Epidermal melanocyte (primary cell): ENCODE results near the gene ACLY.
"Not testable (repeated sequence)": the region's sequence is repeated elsewhere in the genome, so short reads cannot be mapped to it uniquely, and the experiment has no call there.

Source experiments
- DNase-seq: peaks from one replicate; pipeline ENCODE4 v3.0.0; 2011; ENCODE audit warnings: low spot score; ENCODE audit not compliant: insufficient read length

ACLY gene

GRCh38 chr17:41912925-41913324 lies 5.8 kb downstream of the ACLY start:
- DNase-seq: no peak

- no peak for DNase-seq
Observed at GRCh38 chr17:41910701-41911391, 7.9 kb downstream of the ACLY start.

- no peak for DNase-seq
Observed at GRCh38 chr17:41909088-41909487, 9.7 kb downstream of the ACLY start.

GRCh38 chr17:41907633-41908539 lies 10.9 kb downstream of the ACLY start:
- no peak for DNase-seq

- DNase-seq: no peak
Observed at GRCh38 chr17:41907185-41907556, 11.6 kb downstream of the ACLY start.

GRCh38 chr17:41906465-41907184 lies 12.1 kb downstream of the ACLY start:
- no peak for DNase-seq

DNA sequence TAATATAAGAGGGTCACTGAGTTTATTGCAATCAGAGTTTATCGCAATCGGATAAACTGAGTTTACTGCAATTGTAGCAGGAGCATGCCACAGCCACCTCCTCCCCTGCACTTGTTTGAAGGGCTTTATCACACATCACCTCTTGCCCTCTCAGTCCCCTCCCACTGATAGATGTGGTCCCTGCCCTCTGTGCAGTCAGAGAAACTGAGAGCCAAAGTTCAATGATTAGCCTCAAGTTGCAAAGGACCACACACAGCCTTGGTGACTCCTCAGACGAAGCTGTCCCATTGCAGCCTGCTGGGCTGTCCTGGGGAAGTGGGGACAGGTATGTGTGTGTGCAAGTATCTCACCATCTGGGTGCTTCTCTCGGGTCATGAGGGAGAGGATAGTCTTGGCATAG lies 13.6 kb downstream of the ACLY start:
- no peak for DNase-seq

DNA sequence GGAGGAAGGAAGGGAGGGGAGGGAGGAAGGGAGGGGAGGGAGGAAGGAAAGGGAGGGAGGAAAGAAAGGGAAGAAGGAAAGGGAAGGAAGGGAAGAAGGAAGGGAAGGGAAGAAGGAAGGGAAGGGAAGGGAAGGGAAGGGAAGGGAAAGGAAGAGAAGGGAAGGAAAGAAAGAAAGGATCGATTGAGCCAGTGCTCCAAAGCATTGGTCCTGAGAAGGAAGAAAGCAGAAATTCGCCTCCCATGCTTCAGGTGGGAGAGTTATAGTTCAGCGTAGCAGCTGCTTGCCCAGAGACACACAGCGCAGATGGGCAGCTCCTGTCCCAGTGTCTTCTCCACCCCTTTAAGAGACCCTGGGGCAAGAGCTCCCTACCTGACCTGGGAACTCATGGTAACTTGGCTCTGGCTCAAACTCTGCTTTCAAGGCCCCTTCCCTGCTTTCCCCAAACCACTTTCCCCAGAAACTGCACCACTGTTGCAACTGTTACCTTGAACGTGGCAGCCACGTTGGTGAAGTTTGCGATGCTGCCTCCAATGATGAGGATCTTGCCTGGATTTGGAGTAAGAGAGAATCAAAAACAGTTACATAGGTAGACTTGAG lies 14.4 kb downstream of the ACLY start:
- no peak for DNase-seq

DNA sequence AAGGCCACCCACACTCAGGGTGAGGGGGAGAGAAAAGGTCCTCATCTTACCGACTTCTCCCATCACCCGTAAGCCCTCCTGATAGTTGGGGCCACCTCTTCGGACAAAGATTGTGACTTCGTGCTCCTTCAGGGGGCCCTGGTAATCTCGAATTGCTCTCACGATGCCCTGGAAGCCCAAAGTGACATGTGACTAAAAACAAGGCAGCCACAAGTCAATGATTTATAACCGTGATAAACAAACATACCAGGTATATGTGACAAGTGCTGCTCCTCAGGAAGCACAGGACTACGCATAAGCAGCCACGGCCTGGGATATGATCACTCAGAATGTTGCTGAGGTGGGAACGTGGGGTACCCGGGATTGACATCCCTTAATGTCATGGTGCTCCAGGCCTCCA lies 17.1 kb downstream of the ACLY start:
- no peak for DNase-seq

DNA sequence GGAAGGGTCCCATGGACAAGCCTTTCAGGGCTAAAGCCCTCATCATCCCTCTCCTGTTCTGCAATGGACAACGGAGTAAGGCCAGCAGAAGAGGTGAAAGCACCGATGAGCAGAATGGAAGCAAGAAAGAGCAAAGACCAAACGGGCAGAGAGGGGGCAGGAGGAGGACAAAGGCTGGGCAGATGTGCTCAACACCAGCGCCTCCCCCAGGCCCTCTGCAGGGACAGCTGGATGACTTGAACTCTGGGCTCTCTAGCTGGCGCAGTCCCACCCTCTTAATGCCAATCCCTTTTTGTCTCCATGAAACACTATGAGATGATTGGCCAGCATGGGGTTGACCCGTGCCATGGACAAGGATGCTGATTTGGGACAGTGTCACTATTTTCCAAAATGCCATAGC lies 22.0 kb downstream of the ACLY start:
- DNase-seq: no peak

DNA sequence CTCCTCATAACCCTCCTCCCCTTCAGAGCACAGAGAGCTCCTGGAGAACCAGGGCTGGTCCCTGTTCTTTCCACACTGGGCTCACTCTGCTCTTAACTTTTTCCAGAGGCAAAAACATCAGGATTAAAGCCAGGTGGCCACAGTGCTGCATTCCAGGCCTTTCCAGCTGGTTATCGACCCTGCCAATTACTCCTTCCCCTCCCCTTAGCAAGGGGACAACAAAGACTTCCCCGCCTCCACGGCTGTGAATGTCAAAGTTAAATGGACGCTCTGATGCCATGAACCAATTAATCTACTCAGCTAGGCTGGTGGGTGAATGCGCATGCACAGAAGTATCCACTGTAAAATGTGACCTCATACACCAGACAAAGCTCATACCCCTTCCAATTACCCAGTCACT lies 23.1 kb downstream of the ACLY start:
- no peak for DNase-seq

GRCh38 chr17:41894791-41895331 lies 23.9 kb downstream of the ACLY start:
- DNase-seq: peak; percentile 49

DNA sequence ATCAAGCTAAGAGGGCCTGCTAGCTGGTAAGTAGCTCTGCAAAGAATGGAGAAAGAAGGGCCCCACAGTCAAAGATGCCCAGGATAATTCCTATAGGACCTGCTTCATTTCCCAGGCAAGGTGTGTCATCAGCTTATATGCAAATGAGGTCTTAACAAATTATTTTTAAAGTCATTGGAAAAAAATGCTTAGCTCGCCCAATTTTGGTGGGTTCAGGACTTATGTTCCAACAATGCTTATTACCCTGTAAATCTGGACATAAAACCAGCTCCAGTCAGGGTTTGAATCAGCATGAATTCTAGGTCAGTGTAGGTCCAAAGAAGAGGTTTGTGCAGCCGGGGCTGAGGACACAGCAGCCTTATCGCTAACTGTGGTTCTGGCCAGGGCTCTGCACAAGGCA lies 25.4 kb downstream of the ACLY start:
- DNase-seq: no peak

- DNase-seq: no peak
Observed at GRCh38 chr17:41892021-41892376, 26.8 kb downstream of the ACLY start.

- DNase-seq: no peak
Observed at GRCh38 chr17:41891135-41892020, 27.4 kb downstream of the ACLY start.

GRCh38 chr17:41888332-41888965 lies 30.3 kb downstream of the ACLY start:
- DNase-seq: no peak

DNA sequence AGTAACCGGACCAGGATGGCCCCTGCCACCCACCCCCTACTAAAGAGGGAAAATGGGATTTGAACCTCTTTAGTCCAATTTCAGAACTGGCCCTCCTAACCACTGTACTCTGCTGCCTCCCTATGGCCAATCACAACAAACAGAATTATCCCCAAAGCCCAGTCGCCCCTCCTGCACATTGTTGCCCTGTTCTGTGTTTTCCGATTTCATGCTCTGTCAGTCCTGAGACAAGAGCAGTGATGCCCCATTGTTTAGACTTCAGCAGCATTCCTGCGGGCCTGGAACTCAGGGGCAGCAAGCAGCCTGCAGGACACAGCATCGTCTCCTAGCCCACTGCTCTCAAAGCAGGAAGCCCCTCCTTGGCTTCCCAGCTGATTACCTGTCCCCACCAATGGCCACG lies 33.0 kb downstream of the ACLY start:
- no peak for DNase-seq

DNA sequence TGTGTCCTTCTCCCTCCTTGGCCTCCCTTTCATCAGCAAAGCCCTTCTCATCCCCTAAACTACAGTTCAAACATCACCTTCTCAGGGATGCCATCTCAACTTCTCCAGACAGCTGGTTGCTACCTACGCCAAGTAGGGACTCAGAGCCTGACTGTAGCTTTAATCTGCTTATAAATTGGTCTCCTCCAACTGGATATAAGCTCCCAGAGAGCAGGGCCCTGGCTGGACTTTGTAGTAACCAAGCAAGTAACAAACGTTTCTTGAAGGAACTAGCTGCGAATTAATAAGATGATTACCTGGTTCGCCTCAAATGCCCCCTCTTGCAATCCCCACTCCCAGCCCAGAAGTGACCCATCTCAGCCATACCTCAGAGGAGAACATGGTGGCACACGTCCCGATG lies 36.0 kb downstream of the ACLY start:
- DNase-seq: no peak

- no peak for DNase-seq
Observed at GRCh38 chr17:41880130-41880529, 38.6 kb downstream of the ACLY start.

GRCh38 chr17:41874293-41874670 lies 44.5 kb downstream of the ACLY start:
- not testable (repeated sequence) for DNase-seq
